OCI-LY3 (cell line): Measurements from ENCODE around the gene IDH3A.

Source experiments
- H2AFZ ChIP-seq: fragments of 200-600, 300-600 bp; shearing (Covaris generic); 2 replicates; pipeline ENCODE4 v1.6.0; 2014; ENCODE audit warnings: antibody characterized with exemption, low read depth, low read length
- H3K27ac ChIP-seq: fragments of 200-600, 300-600 bp; sonication (generic); 2 replicates; pipeline ENCODE4 v1.5.1; 2014; ENCODE audit warnings: mild to moderate bottlenecking, low read length, moderate library complexity, mixed read lengths
- H3K27me3 ChIP-seq: fragments of 200-600, 300-600 bp; sonication (generic); 2 replicates; pipeline ENCODE4 v1.6.1; 2014; ENCODE audit warnings: low read depth, low read length, mixed read lengths
- H3K36me3 ChIP-seq: fragments of 200-600, 300-600 bp; sonication (generic); replicated peaks from 2 replicates; pipeline ENCODE3; 2014; ENCODE audit warnings: low read depth, low read length, mixed read lengths
- H3K4me1 ChIP-seq: fragments of 300-600, 200-600 bp; sonication (generic); 2 replicates; pipeline ENCODE4 v1.6.1; 2014; ENCODE audit warnings: low read length, mixed read lengths
- H3K4me2 ChIP-seq: fragments of 200-600, 300-600 bp; sonication (generic); 2 replicates; pipeline ENCODE4 v1.6.1; 2014; ENCODE audit warnings: low read length, mixed read lengths
- H3K4me3 ChIP-seq: fragments of 300-600, 200-600 bp; sonication (generic); 2 replicates; pipeline ENCODE4 v1.5.1; 2014; ENCODE audit warnings: antibody characterized with exemption, mild to moderate bottlenecking, low read length, moderate library complexity
- H3K79me2 ChIP-seq: fragments of 300-600, 200-600 bp; shearing (Covaris generic); 2 replicates; pipeline ENCODE4 v1.6.1; 2014; ENCODE audit warnings: mild to moderate bottlenecking, low read length, mixed read lengths
- H3K9ac ChIP-seq: fragments of 300-600, 200-600 bp; shearing (Covaris generic); 2 replicates; pipeline ENCODE4 v1.6.0; 2014; ENCODE audit warnings: mild to moderate bottlenecking, low read length, moderate library complexity
- H3K9me3 ChIP-seq: fragments of 200-600, 300-600 bp; shearing (Covaris generic); 2 replicates; pipeline ENCODE4 v1.6.1; 2014; ENCODE audit warnings: low read length, mixed read lengths; ENCODE audit not compliant: insufficient read depth
- H4K20me1 ChIP-seq: fragments of 200-600, 300-600 bp; sonication (generic); 2 replicates; pipeline ENCODE4 v1.6.1; 2016; ENCODE audit warnings: low read length, mixed read lengths; ENCODE audit not compliant: insufficient read depth
- EZH2phosphoT487 ChIP-seq: fragments of 200-600 bp; shearing (Covaris generic); IDR thresholded peaks from 2 replicates; pipeline ENCODE4 v1.6.1; 2018; ENCODE audit warnings: antibody characterized with exemption, mixed run types, low read depth
- TF ChIP-seq, protein P1 (sequence below): fragments of 200-600, 300-600 bp; sonication (generic); IDR thresholded peaks from 2 replicates; pipeline ENCODE4 v1.5.1; 2014; ENCODE audit warnings: antibody characterized with exemption, low read length, low read depth

The IDH3A gene

DNA sequence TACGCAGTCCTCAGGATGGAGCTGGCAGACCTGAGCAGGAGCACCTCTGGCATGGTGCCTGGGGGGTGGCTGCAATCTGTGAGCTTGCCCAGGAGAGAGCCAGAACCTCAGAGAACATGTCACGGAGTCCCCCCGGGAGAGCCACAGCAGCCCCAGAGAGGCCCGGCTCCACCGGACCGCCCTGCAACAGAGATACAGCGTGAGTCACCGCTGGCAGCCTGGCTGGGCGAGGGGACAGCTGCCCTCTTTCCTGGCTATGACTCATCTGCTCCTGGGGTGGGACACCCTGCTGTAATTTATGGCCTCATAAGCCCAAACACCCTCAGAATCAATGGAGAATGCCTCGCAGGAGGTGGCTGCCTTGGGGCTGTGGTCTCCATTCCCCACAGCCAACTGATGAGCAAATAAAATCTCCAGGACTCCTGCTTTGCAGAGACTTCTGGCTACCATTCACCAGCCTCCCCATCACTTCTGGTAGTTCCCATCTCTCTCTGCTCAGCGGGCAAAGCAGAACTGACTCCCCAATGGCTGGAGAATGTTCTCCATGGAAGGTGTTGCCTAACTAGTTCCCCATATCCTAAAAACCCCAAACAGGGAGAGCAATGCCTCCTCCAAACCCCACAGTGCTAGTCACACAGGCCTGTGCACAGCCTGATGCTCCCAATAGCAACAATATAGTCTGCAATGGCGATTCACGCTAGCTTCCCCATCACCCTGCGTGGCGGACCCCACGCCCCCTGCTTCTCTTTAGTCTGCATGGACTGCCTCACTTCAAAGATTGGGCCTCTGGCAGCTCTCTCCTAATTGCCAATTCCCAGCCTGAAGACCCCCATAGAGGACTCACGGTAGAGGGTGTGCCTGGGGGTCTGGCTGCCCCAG is 63.6 kb downstream of the IDH3A start:
- no peak overlapping the region for H3K4me2 ChIP-seq
- no peaks in the 10 kb centered on the region for H3K4me1 ChIP-seq
- H2AFZ ChIP-seq = no peak overlapping the region

DNA sequence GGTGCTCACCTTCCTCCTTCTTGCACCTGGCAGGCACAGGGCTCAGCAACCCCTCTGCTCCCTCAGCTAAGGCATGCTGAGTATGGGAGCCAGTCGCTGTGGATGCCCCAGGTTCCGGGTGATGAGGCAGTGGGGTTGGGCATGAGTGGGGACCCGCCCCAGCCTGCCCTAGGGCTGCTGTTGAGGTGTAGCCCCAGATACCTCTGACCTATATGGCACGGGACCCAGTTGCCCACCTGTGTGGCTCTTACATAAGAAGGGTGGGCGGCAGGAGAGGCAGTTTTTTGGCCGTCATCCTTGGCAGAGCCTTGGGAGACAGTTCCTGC is 64.2 kb downstream of the IDH3A start:
- H3K4me3 ChIP-seq = no peak overlapping the region
- no peaks in the 10 kb centered on the region for H3K4me1 ChIP-seq

More for the DNA sequence above, 63.6 kb downstream of the IDH3A start:
- TF ChIP-seq, protein P1, sequence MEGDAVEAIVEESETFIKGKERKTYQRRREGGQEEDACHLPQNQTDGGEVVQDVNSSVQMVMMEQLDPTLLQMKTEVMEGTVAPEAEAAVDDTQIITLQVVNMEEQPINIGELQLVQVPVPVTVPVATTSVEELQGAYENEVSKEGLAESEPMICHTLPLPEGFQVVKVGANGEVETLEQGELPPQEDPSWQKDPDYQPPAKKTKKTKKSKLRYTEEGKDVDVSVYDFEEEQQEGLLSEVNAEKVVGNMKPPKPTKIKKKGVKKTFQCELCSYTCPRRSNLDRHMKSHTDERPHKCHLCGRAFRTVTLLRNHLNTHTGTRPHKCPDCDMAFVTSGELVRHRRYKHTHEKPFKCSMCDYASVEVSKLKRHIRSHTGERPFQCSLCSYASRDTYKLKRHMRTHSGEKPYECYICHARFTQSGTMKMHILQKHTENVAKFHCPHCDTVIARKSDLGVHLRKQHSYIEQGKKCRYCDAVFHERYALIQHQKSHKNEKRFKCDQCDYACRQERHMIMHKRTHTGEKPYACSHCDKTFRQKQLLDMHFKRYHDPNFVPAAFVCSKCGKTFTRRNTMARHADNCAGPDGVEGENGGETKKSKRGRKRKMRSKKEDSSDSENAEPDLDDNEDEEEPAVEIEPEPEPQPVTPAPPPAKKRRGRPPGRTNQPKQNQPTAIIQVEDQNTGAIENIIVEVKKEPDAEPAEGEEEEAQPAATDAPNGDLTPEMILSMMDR = no peak
- no peak for TF ChIP-seq EZH2phosphoT487
- Histone ChIP-seq H3K9me3 (no peaks in the 10 kb centered on the region), H3K36me3 (no peaks in the 10 kb centered on the region), H4K20me1 (no peaks in the 10 kb centered on the region), H3K27ac (no peak overlapping the region), H3K4me3 (no peak overlapping the region), H3K9ac (no peak overlapping the region), H3K27me3 (peaks cover 23% of the 10 kb centered on the region), H3K79me2 (no peaks in the 10 kb centered on the region)

DNA sequence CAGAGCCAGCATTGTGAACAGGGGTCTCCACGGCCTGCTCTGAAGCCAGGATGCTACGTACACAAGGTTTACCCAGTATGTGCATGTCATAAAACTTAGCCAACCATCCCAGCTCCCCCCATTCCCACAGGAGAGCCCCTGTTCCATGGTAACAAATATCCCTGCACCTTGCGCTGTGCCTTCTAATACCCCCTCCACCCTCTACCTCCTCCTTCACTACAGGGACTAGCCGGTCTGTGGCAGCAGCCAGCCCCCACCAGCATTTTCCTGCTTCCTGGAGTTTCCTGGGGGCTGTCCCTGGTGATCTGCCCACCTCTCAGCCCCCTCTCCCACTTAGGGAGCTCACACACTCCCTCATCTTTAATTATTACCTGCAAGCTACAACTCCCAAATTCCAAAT is 64.8 kb downstream of the IDH3A start:
- TF ChIP-seq EZH2phosphoT487 = no peak
- TF ChIP-seq, protein P1 = no peak
- Histone ChIP-seq H3K79me2 (no peaks in the 10 kb centered on the region), H4K20me1 (no peaks in the 10 kb centered on the region), H3K4me1 (no peaks in the 10 kb centered on the region), H3K9me3 (no peaks in the 10 kb centered on the region), H3K27ac (no peak overlapping the region), H3K9ac (no peak overlapping the region), H3K4me3 (no peak overlapping the region), H3K36me3 (no peaks in the 10 kb centered on the region), H2AFZ (no peak overlapping the region), H3K4me2 (no peak overlapping the region), H3K27me3 (peaks cover 23% of the 10 kb centered on the region)

More for the DNA sequence above, 64.2 kb downstream of the IDH3A start:
- TF ChIP-seq, protein P1 = no peak
- no peak overlapping the region for H3K4me2 ChIP-seq
- H3K27ac ChIP-seq = no peak overlapping the region
- peaks cover 23% of the 10 kb centered on the region for H3K27me3 ChIP-seq
- H3K79me2 ChIP-seq = no peaks in the 10 kb centered on the region
- no peaks in the 10 kb centered on the region for H3K36me3 ChIP-seq
- no peaks in the 10 kb centered on the region for H3K9me3 ChIP-seq
- H2AFZ ChIP-seq = no peak overlapping the region
- H3K9ac ChIP-seq = no peak overlapping the region
- H4K20me1 ChIP-seq = no peaks in the 10 kb centered on the region

DNA sequence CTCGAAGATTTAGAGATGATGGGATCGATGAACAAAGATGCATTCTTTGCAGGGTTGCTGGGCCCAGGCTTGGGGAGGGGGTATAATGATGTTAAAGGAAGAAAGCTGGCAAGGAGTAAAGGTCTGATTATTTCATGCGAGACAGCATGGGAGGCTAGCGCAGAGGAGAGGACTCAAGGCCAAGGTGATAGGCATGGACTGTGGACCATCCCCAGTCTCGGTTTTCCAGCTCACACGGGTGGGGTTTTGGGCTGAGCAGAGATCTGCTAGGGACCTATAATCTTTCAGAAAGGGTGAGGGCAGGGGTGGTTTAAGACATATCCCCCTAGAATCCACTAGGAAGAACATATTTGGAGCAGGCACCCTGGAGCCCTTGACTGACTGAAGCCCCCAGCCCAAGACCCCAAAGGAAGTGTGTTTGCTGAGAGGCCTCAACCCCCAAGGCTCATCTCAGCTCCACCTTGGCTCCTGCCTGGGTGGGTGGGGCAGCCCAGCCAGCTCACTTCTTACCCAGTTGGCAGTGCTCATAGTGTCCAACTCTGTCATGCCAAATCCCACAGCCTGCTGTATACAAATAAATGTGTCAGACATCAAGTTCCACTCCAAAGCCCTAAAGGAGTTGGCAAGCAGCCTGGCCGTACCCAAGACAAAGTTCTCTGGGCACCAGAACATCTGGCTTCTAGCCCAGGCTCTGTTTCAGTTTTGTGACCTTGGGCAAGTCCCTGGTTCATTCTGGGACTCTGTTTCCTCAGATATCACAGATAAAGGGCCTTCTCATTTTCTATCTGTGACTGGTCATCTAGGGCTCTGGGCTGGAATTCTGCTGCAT is 67.3 kb downstream of the IDH3A start:
- H3K9ac ChIP-seq = no peak overlapping the region
- H3K27ac ChIP-seq = no peak overlapping the region
- H3K36me3 ChIP-seq = no peaks in the 10 kb centered on the region
- TF ChIP-seq, protein P1 = no peak
- no peak for TF ChIP-seq EZH2phosphoT487
- no peaks in the 10 kb centered on the region for H3K4me1 ChIP-seq
- H3K4me3 ChIP-seq = no peak overlapping the region
- H4K20me1 ChIP-seq = no peaks in the 10 kb centered on the region
- no peak overlapping the region for H2AFZ ChIP-seq
- no peaks in the 10 kb centered on the region for H3K79me2 ChIP-seq
- no peaks in the 10 kb centered on the region for H3K9me3 ChIP-seq
- H3K27me3 ChIP-seq = peaks cover 22% of the 10 kb centered on the region
- H3K4me2 ChIP-seq = no peak overlapping the region
